Left colon (tissue), 2 donors: ENCODE data around the gene STING1. TPM values are rescaled to one million over a fixed set of nuclear protein-coding genes. Genes with fewer than 3 reads are reported as not detected.

Source experiments
- ATAC-seq: fragments of 200-7000 bp; cut with Tn5 transposase; one replicate; pipeline ENCODE4 v1.9.1; 2020; ENCODE audit warnings: mild to moderate bottlenecking, moderate library complexity
- DNase-seq, 2 donors: peaks; one replicate each; pipeline ENCODE4 v3.0.0-alpha.2; 2020
- intact Hi-C, 2 donors: fragments of 100-400 bp; cut with DNase I in 1 of 2; cut with micrococcal nuclease in 1 of 2; formaldehyde crosslinking; loops; one replicate each; pipeline versions ENCODE4 v1.11.2 to v1.14.0; 2022; cut with DNase I, micrococcal nuclease
- total RNA-seq, 2 donors: library from RNA; stranded (reverse); fragmentation: NEBNext Ultra II Directional; extraction: Animal tissue kit (Norgen Biotek cat#: 25700); gene quantifications; one replicate each; pipeline ENCODE4 v1.2.1, GENCODE V29; 2021
- donor health status: DM: no; HTN: no; CAD: no.
- donor health status: DM: yes; HTN: yes; CAD: no.

The STING1 gene
- total RNA-seq, 2 donors from 2014 or later = 25.0 to 55.6 TPM

- intact Hi-C loops = no loop called here
- DNase-seq (peak in 1 of 2 donors; percentile 75), ATAC-seq (peak; percentile 70)
Measured at GRCh38 chr5:139474890-139475791, 7.4 kb downstream of the STING1 start.

GRCh38 chr5:139473565-139473964 is 9.0 kb downstream of the STING1 start:
- intact Hi-C loops = no loop called here
- no peak for DNase-seq
- no peak for ATAC-seq

GRCh38 chr5:139473105-139473504 is 9.5 kb downstream of the STING1 start:
- intact Hi-C loops = no loop called here
- ATAC-seq = no peak
- DNase-seq = no peak

GRCh38 chr5:139472386-139473030 is 10.1 kb downstream of the STING1 start:
- ATAC-seq = no peak
- DNase-seq = no peak
- intact Hi-C loops = no loop called here

- ATAC-seq = peak; percentile 86
- intact Hi-C loops = no loop called here
- peak; percentile 77 to 78 for DNase-seq
Measured at GRCh38 chr5:139470821-139471300, 11.7 kb downstream of the STING1 start, which contains the start of gene SMIM33. TSS of gene SMIM33 (plus strand) at chr5:139471004. CDS start at chr5:139471122, 118 bp downstream.

GRCh38 chr5:139468421-139468931 is 14.1 kb downstream of the STING1 start:
- ATAC-seq = peak; percentile 38
- intact Hi-C loops = no loop called here
- DNase-seq = no peak

- DNase-seq (no peak), ATAC-seq (no peak)
- intact Hi-C loops = no loop called here
Measured at GRCh38 chr5:139462586-139463276, 19.8 kb downstream of the STING1 start, which contains the start of gene ECSCR. TSS of gene ECSCR (minus strand) at chr5:139462743. CDS start at chr5:139462670, 73 bp downstream.

GRCh38 chr5:139461698-139462097 is 20.9 kb downstream of the STING1 start:
- DNase-seq (no peak), ATAC-seq (no peak)
- intact Hi-C loops = no loop called here

- ATAC-seq (no peak), DNase-seq (no peak)
- intact Hi-C loops = no loop called here
Measured at GRCh38 chr5:139461176-139461575, 21.4 kb downstream of the STING1 start.

GRCh38 chr5:139460455-139460854 is 22.1 kb downstream of the STING1 start:
- DNase-seq = no peak
- intact Hi-C loops = no loop called here
- ATAC-seq = no peak

- intact Hi-C loops = no loop called here
- ATAC-seq (peak; percentile 66), DNase-seq (no peak)
Measured at GRCh38 chr5:139459451-139459934, 23.1 kb downstream of the STING1 start.

- no peak for DNase-seq
- intact Hi-C loops = no loop called here
- ATAC-seq = peak; percentile 82
Measured at GRCh38 chr5:139458580-139459407, 23.8 kb downstream of the STING1 start.

- DNase-seq = no peak
- intact Hi-C loops = no loop called here
- no peak for ATAC-seq
Measured at GRCh38 chr5:139457653-139458306, 24.8 kb downstream of the STING1 start.

GRCh38 chr5:139457241-139457640 is 25.3 kb downstream of the STING1 start:
- intact Hi-C loops = no loop called here
- ATAC-seq (no peak), DNase-seq (no peak)

- DNase-seq (no peak), ATAC-seq (no peak)
- intact Hi-C loops = no loop called here
Measured at GRCh38 chr5:139456776-139457175, 25.8 kb downstream of the STING1 start.

GRCh38 chr5:139454568-139455290 is 27.8 kb downstream of the STING1 start:
- no peak for ATAC-seq
- intact Hi-C loops = no loop called here
- no peak for DNase-seq
